Mammary epithelial cell (primary cell): ENCODE results near the gene FLRT2.

ENCODE experiments used
- EZH2 ChIP-seq: IDR thresholded peaks from 2 replicates; pipeline ENCODE4 v1.6.1; 2012; ENCODE audit warnings: low read length, inconsistent platforms, borderline replicate concordance
- TF ChIP-seq, protein P1 (sequence below), 2 donors: IDR thresholded peaks in 1 of 2; conservative IDR thresholded peaks in 1 of 2; 2 replicates each; pipeline ENCODE4 v1.5.1; 2011 to 2012; ENCODE audit warnings: inconsistent platforms in 2 of 2, low read length in 2 of 2, mild to moderate bottlenecking in 2 of 2, control low read depth in 1 of 2, low read depth in 1 of 2; ENCODE audit not compliant: insufficient read depth in 1 of 2; ENCODE audit errors: extremely low read depth in 1 of 2

GRCh38 chr14:85599939-85600338, 70.0 kb downstream of the FLRT2 start:
- TF ChIP-seq, protein P1, sequence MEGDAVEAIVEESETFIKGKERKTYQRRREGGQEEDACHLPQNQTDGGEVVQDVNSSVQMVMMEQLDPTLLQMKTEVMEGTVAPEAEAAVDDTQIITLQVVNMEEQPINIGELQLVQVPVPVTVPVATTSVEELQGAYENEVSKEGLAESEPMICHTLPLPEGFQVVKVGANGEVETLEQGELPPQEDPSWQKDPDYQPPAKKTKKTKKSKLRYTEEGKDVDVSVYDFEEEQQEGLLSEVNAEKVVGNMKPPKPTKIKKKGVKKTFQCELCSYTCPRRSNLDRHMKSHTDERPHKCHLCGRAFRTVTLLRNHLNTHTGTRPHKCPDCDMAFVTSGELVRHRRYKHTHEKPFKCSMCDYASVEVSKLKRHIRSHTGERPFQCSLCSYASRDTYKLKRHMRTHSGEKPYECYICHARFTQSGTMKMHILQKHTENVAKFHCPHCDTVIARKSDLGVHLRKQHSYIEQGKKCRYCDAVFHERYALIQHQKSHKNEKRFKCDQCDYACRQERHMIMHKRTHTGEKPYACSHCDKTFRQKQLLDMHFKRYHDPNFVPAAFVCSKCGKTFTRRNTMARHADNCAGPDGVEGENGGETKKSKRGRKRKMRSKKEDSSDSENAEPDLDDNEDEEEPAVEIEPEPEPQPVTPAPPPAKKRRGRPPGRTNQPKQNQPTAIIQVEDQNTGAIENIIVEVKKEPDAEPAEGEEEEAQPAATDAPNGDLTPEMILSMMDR (conservative IDR thresholded peaks at IDR 0.05 in 1 of 2, IDR thresholded peaks at IDR 0.05 in 1 of 2; ENCODE audit: extremely low read depth in 1 of 2, insufficient read depth in 1 of 2, low read depth in 1 of 2, low read length in 2 of 2) = no peak
- TF ChIP-seq EZH2 = no peak
